CD14-positive monocyte (primary cell): ENCODE measurements around the gene DUSP8. TPM values are rescaled to one million over a fixed set of nuclear protein-coding genes. Genes with fewer than 3 reads are reported as not detected.

Source experiments
- DNase-seq, 3 donors: peaks; one replicate each; pipeline ENCODE4 v3.0.0-alpha.2; 2011 to 2022
- H2AFZ ChIP-seq: 2 replicates; pipeline ENCODE4 v1.6.0; 2012; ENCODE audit warnings: mild to moderate bottlenecking, low read depth, low read length, inconsistent platforms; ENCODE audit not compliant: insufficient read depth, poor library complexity, severe bottlenecking
- H3K27ac ChIP-seq, 2 donors: 1 replicate in 1 of 2; 2 replicates in 1 of 2; pipeline ENCODE4 v1.5.1; 2012 to 2013; ENCODE audit warnings: low read length in 2 of 2, control low read depth in 1 of 2, inconsistent platforms in 1 of 2, low read depth in 1 of 2, mild to moderate bottlenecking in 1 of 2
- H3K27me3 ChIP-seq, 2 donors: one replicate each; pipeline versions ENCODE4 v1.6.0 to v1.6.1; 2011 to 2013; ENCODE audit warnings: low read length in 2 of 2; ENCODE audit not compliant: control insufficient read depth in 2 of 2, insufficient read depth in 2 of 2
- H3K36me3 ChIP-seq, 2 donors: replicated peaks in 1 of 2; 1 replicate in 1 of 2; 2 replicates in 1 of 2; pipeline versions ENCODE4 v1.5.1 to v1.6.1; 2012 to 2013; ENCODE audit warnings: low read length in 2 of 2, control low read depth in 1 of 2, inconsistent platforms in 1 of 2, mild to moderate bottlenecking in 1 of 2; ENCODE audit not compliant: insufficient read depth in 2 of 2, control insufficient read depth in 1 of 2
- H3K4me1 ChIP-seq, 2 donors: 1 replicate in 1 of 2; 2 replicates in 1 of 2; pipeline versions ENCODE4 v1.5.1 to v1.6.1; 2012 to 2013; ENCODE audit warnings: low read length in 2 of 2, control low read depth in 1 of 2, inconsistent platforms in 1 of 2, mild to moderate bottlenecking in 1 of 2, moderate library complexity in 1 of 2; ENCODE audit not compliant: insufficient read depth in 2 of 2, control insufficient read depth in 1 of 2
- H3K4me2 ChIP-seq: replicated peaks from 2 replicates; pipeline ENCODE3; 2012; ENCODE audit warnings: low read length, moderate library complexity, mild to moderate bottlenecking; ENCODE audit not compliant: poor library complexity, severe bottlenecking; ENCODE audit errors: extremely low read depth
- H3K4me3 ChIP-seq, 3 experiments: fragments of 200-600 bp in 1 of 3; sonication (generic) in 1 of 3; replicated peaks in 1 of 3; 1 replicate in 2 of 3; 2 replicates in 1 of 3; pipeline ENCODE4 v1.5.1; 2011 to 2013; ENCODE audit warnings: low read length in 3 of 3, mild to moderate bottlenecking in 3 of 3, control low read depth in 2 of 3, low read depth in 2 of 3, inconsistent platforms in 1 of 3, moderate library complexity in 1 of 3
- H3K79me2 ChIP-seq: 2 replicates; pipeline ENCODE4 v1.6.0; 2012; ENCODE audit warnings: mild to moderate bottlenecking, control low read depth, inconsistent platforms, low read length, moderate library complexity; ENCODE audit not compliant: insufficient read depth
- H3K9ac ChIP-seq: 2 replicates; pipeline ENCODE4 v1.6.0; 2017; ENCODE audit warnings: low read length, mild to moderate bottlenecking; ENCODE audit not compliant: insufficient read depth, poor library complexity, severe bottlenecking
- H3K9me3 ChIP-seq, 2 donors: replicated peaks in 1 of 2; 1 replicate in 1 of 2; 2 replicates in 1 of 2; pipeline versions ENCODE4 v1.5.1 to v1.6.1; 2012 to 2013; ENCODE audit warnings: low read length in 2 of 2, control low read depth in 1 of 2; ENCODE audit not compliant: control insufficient read depth in 1 of 2, insufficient read depth in 1 of 2
- H4K20me1 ChIP-seq: 2 replicates; pipeline ENCODE4 v1.6.0; 2012; ENCODE audit warnings: mild to moderate bottlenecking, low read length, control low read depth, moderate library complexity; ENCODE audit not compliant: insufficient read depth
- H3K27ac Mint-ChIP-seq, 7 donors: one replicate each; pipeline ENCODE4 v1.8.0; 2020; ENCODE audit warnings: mild to moderate bottlenecking in 7 of 7, mixed read lengths in 7 of 7, moderate library complexity in 6 of 7, inconsistent platforms in 2 of 7
- H3K27me3 Mint-ChIP-seq, 3 donors: one replicate each; pipeline ENCODE4 v1.8.0; 2021 to 2022; ENCODE audit warnings: low read depth in 3 of 3, mild to moderate bottlenecking in 3 of 3, mixed read lengths in 3 of 3, moderate library complexity in 3 of 3, inconsistent platforms in 1 of 3
- H3K36me3 Mint-ChIP-seq, 2 donors: one replicate each; pipeline ENCODE4 v1.8.0; 2020; ENCODE audit warnings: mixed read lengths in 2 of 2, inconsistent platforms in 1 of 2, mild to moderate bottlenecking in 1 of 2
- H3K4me1 Mint-ChIP-seq: one replicate; pipeline ENCODE4 v1.8.0; 2020; ENCODE audit warnings: mild to moderate bottlenecking, mixed read lengths
- H3K4me3 Mint-ChIP-seq, 2 donors: one replicate each; pipeline ENCODE4 v1.8.0; 2020; ENCODE audit warnings: mild to moderate bottlenecking in 2 of 2, mixed read lengths in 2 of 2, moderate library complexity in 1 of 2
- H3K9me3 Mint-ChIP-seq, 7 donors: one replicate each; pipeline ENCODE4 v1.8.0; 2020 to 2022; ENCODE audit warnings: mixed read lengths in 7 of 7, mild to moderate bottlenecking in 6 of 7, moderate library complexity in 6 of 7, inconsistent platforms in 2 of 7
- CTCF ChIP-seq: fragments of 200-600 bp; IDR thresholded peaks from one replicate; pipeline ENCODE4 v1.8.0; 2022; ENCODE audit warnings: antibody characterized with exemption, mild to moderate bottlenecking
- WGBS: methylation state at CpG from one replicate; pipeline ENCODE4 v1.1.5; 2013; ENCODE audit warnings: missing lambda C conversion rate; ENCODE audit not compliant: insufficient coverage; 5-methylcytosine and 5-hydroxymethylcytosine counted together
- intact Hi-C, 2 donors: fragments of 100-400 bp; cut with micrococcal nuclease; formaldehyde crosslinking; loops; one replicate each; pipeline versions ENCODE4 v1.15.0 to v1.15.1; 2023
- polyA plus RNA-seq, 3 donors: library from polyadenylated mRNA; depleted of rRNA in 1 of 3; unstranded in 2 of 3; stranded (reverse) in 1 of 3; fragments of 300-500 nt in 2 of 3; fragments of >200 nt in 1 of 3; fragmentation: Illumina TruSeq in 2 of 3; gene quantifications; 1 replicate in 2 of 3; 2 replicates in 1 of 3; pipeline ENCODE4 v1.2.3, GENCODE V29; 2012 to 2021

Gene DUSP8
- polyA plus RNA-seq, 3 donors: 0.61 TPM; not detected in 2

DNA sequence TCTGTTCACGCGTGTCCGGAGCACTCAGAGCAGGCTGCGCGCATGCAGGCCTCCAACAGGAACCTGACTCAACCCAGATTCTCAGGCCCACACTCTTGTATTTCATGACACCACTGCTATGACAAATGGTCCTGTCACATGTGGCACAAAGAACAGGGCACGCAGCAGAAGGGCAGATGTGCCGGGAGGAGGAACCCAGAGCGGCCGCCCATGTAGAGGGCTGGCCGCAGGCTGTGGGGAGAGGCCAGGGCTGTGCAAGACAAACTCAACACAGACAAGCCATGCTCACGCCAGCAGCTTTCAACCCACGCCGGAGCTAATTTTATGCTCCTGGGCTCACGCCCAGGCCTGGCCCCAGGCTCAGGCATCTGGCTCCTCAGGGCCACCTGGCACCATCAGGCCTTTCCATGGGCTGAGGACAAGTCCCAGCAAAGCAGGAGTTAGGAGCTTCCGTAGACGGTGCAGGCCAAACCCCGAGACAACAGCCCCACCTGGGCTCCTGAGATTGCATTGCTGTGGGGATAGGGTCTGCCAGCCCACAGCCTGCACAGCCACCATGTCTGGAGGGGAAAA lies 40.0 kb downstream of the DUSP8 start:
- peaks cover 2% of the 10 kb centered on the region for H3K4me1 Mint-ChIP-seq
- Histone ChIP-seq H3K9ac (no peak overlapping the region), H3K4me2 (no peak overlapping the region), H3K9me3 (no peaks in the 10 kb centered on the region), H4K20me1 (peaks cover 99% of the 10 kb centered on the region), H2AFZ (no peak overlapping the region), H3K36me3 (peaks cover 23 to 46% of the 10 kb centered on the region in 2 donors), H3K27me3 (no peaks in the 10 kb centered on the region), H3K79me2 (peaks cover 91% of the 10 kb centered on the region), H3K4me3 (no peak overlapping the region), H3K27ac (no peak overlapping the region), H3K4me1 (no peaks in the 10 kb centered on the region)
- H3K4me3 Mint-ChIP-seq: no peak overlapping the region
- WGBS: 96% methylated on average over 16 of the region's 17 CpGs
- H3K27me3 Mint-ChIP-seq: no peaks in the 10 kb centered on the region
- intact Hi-C loops: no loop called here
- H3K27ac Mint-ChIP-seq: peak overlapping the region in 3 of 7 donors; percentile 9 to 83 (median 46)
- H3K9me3 Mint-ChIP-seq: no peaks in the 10 kb centered on the region
- no peak for TF ChIP-seq CTCF
- DNase-seq: no peak
- H3K36me3 Mint-ChIP-seq: peaks cover 26 to 45% of the 10 kb centered on the region in 2 donors

GRCh38 chr11:1531449-1532013 lies 40.5 kb downstream of the DUSP8 start:
- Histone ChIP-seq H3K27ac (no peak overlapping the region), H2AFZ (no peak overlapping the region), H3K4me2 (no peak overlapping the region), H3K4me3 (no peak overlapping the region), H3K9me3 (no peaks in the 10 kb centered on the region), H3K4me1 (no peaks in the 10 kb centered on the region), H3K27me3 (no peaks in the 10 kb centered on the region), H4K20me1 (peaks cover 99% of the 10 kb centered on the region), H3K9ac (no peak overlapping the region), H3K79me2 (peaks cover 91% of the 10 kb centered on the region), H3K36me3 (peaks cover 23 to 46% of the 10 kb centered on the region in 2 donors)
- Mint-ChIP-seq H3K4me3 (no peak overlapping the region), H3K27ac (peak overlapping the region in 3 of 7 donors; percentile 9 to 83 (median 46)), H3K36me3 (peaks cover 26 to 45% of the 10 kb centered on the region in 2 donors), H3K27me3 (no peaks in the 10 kb centered on the region), H3K9me3 (no peaks in the 10 kb centered on the region), H3K4me1 (peaks cover 2% of the 10 kb centered on the region)
- WGBS: over 99% methylated on average over 9 of the region's 12 CpGs
- intact Hi-C loops: no loop called here
- TF ChIP-seq CTCF: no peak
- DNase-seq: no peak
